SH-SY5Y (cell line): Measurements from ENCODE around the gene CXCR5.

ENCODE experiments used
- GATA2 ChIP-seq: IDR thresholded peaks from 2 replicates; pipeline ENCODE4 v1.6.1; 2011; ENCODE audit warnings: mild to moderate bottlenecking, low read depth, low read length
- GATA3 ChIP-seq: IDR thresholded peaks from 2 replicates; pipeline ENCODE4 v1.6.1; 2011; ENCODE audit warnings: low read depth, mild to moderate bottlenecking, low read length, moderate library complexity

CXCR5 gene

DNA sequence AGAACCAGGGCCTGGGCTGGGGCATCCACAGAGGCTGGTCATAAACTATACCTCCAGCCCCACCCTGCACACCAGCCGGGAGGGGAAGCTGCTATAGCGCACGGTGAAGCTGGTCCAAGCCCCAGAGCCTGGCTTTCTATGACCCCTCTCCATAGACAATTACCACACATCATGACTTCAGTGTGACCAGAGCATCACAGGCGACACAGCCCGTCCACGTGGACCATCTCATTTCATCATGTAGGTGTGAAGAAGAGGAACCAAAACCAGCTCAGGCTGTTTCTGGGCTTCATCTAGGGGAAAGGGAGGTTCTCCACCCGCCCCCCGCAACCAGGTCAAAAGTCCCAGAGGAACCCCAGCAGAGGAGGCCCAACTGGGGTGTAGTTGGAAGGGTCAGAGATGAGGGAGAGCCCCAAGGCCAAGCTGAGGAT lies 3.0 kb downstream of the CXCR5 start:
- TF ChIP-seq GATA3 (no peak), GATA2 (no peak)

- TF ChIP-seq GATA3 (no peak), GATA2 (no peak)
Observed at GRCh38 chr11:118887206-118887605, 3.5 kb downstream of the CXCR5 start.

DNA sequence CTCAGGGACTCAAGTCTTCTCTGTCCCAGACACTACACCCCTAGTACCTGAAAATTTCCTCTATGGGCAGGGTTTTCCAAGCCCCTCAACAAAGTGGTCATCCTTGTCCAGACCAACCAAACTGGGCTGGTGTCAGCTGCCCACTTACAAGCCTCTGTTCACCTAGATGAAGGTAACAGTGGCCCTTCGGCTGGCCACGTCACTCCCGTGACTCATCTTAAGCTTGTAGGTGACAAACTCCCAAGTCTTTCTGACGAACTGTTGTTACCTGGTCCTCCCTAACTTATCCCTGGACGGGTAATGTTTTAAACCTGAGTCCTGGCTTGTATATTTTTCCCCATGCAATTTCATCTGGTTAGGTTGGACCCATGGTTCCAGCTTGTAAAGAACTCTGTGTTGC lies 4.7 kb downstream of the CXCR5 start:
- TF ChIP-seq GATA2: no peak
- TF ChIP-seq GATA3: no peak

DNA sequence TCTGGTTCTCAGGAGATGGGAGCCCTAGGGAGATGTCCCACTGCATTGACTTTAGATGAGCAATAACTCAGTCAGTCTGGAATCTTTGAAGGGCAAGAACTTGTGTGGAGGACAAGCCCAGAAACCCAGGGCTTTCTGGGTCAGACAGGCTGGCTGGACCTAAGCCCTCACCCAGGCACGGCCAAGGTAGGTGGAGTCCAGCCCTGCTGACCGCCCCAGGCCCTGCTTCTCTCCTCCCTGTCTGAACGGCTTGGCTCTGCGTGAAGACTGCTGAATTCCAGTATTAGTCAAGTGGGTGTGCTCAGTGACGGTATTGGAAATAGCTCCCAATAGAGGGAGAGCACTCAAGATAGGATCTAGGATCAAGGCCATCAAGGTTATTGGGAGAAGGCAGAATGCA lies 6.1 kb downstream of the CXCR5 start:
- TF ChIP-seq GATA3: no peak

GRCh38 chr11:118892514-118892913 lies 8.8 kb downstream of the CXCR5 start:
- TF ChIP-seq GATA3 (no peak), GATA2 (no peak)

DNA sequence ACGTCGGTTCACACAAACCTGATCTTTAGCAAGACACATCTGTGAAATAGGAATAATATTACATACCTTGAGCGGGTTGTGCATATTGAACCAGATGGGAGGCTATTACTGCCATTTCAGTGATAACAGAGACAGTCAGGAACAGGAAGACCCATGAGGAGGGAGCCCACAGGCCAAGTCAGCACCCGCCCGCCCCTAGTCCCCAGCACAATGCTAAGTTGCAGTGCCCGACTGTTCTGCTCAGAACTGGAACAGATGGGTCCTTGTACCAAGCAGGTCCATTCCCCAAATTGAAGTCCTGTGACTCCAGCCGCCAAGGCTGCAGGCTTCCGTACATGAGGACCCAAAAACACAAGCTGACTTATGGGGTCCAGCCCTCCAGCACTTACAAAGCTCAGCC lies 9.3 kb downstream of the CXCR5 start:
- no peak for TF ChIP-seq GATA3
- no peak for TF ChIP-seq GATA2

DNA sequence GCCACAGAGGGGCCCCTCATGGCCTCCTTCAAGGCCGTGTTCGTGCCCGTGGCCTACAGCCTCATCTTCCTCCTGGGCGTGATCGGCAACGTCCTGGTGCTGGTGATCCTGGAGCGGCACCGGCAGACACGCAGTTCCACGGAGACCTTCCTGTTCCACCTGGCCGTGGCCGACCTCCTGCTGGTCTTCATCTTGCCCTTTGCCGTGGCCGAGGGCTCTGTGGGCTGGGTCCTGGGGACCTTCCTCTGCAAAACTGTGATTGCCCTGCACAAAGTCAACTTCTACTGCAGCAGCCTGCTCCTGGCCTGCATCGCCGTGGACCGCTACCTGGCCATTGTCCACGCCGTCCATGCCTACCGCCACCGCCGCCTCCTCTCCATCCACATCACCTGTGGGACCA lies 10.0 kb downstream of the CXCR5 start:
- TF ChIP-seq GATA3 (no peak), GATA2 (no peak)

DNA sequence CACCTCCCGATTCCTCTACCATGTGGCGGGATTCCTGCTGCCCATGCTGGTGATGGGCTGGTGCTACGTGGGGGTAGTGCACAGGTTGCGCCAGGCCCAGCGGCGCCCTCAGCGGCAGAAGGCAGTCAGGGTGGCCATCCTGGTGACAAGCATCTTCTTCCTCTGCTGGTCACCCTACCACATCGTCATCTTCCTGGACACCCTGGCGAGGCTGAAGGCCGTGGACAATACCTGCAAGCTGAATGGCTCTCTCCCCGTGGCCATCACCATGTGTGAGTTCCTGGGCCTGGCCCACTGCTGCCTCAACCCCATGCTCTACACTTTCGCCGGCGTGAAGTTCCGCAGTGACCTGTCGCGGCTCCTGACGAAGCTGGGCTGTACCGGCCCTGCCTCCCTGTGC lies 10.5 kb downstream of the CXCR5 start:
- TF ChIP-seq GATA3 (no peak), GATA2 (no peak)

GRCh38 chr11:118895093-118896039 lies 11.7 kb downstream of the CXCR5 start:
- TF ChIP-seq GATA3 (no peak), GATA2 (no peak)

GRCh38 chr11:118896472-118896913 lies 12.8 kb downstream of the CXCR5 start:
- TF ChIP-seq GATA2 (no peak), GATA3 (no peak)

DNA sequence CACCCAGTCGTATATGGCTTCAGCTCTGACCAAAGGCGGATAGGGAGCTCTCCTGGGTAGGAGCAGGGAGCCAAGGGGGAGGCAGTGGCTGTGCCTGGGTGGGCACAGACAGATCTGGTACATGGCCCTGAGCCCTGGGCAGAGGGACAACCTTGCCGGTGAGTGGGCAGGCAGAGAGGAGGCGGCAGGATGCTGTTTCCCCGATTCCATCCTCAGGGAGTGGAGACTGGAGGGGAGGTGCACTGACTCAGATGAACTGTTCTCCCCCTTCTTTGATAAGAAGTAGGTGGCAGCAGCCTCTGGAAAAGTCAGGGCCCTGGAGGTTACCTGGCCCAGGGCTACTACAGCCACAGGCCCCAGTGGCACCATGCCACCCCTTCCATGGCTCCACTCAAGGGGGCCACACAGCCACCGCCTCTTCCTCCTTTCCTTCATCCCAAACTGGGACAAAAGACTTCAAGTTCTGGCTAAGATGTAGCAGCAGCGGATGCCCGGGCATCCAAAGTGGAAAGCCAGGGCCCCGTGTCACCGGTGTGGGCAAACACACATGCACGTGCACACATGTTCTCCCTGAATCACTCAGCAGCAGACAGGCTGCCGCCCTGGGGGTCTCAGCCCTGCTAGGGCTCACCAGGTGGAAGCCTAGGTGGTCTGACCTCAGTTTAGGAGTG lies 13.4 kb downstream of the CXCR5 start:
- TF ChIP-seq GATA3: no peak
- TF ChIP-seq GATA2: no peak

GRCh38 chr11:118897721-118898310 lies 14.1 kb downstream of the CXCR5 start:
- TF ChIP-seq GATA3: no peak
- TF ChIP-seq GATA2: no peak

- TF ChIP-seq GATA3 (no peak), GATA2 (no peak)
Observed at GRCh38 chr11:118898400-118899295, 15.0 kb downstream of the CXCR5 start.

DNA sequence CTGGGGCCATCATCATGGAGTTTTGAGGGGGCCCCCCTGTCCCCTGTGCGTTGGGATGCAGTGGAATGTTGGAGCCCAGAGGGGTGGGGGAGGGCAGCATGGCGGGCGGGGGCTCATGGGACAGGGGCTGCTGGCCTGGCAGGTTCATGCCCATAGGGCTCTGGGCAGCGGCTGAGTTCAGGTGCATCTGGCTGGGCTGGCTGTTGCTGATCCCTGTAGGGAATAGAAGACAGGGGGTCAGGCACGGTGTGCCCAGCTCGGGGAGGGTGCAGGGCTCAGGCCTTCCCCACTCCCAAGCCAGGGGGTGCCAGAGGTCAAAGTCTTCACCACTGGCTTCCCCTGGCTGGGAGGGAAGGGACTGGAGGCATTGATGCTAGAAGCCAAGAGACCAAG lies 15.6 kb downstream of the CXCR5 start:
- TF ChIP-seq GATA3 (no peak), GATA2 (no peak)
